Activated CD4-positive, CD25-positive, alpha-beta regulatory T cell (primary cell): ENCODE data around the gene MYO5A.
"Not testable (repeated sequence)": the region's sequence is repeated elsewhere in the genome, so short reads cannot be mapped to it uniquely, and the experiment has no call there.

Experiments used
- DNase-seq, 4 experiments: peaks; one replicate each; lab custom pipeline; 2025; lab: John Stamatoyannopoulos, UW

MYO5A gene

DNA sequence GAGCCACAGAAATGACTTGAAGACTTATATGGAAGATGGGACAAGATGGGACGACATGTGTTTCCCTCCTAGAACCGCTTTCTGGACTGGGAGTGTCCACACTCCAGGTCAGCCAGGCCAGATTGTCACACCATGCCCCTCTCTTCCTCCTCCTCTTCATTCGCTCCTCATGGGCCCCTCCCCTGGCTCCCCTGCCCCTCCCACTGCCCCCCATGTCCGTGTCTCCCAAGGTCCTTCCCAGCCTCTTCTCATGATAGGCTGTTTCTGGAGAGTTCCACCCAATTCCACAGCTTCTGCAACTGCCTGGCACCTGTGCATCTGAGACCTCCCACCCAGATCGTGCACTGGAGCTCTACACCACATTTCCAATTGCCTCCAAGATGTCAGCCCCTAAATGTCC lies 239.7 kb downstream of the MYO5A start:
- no peak for DNase-seq

DNA sequence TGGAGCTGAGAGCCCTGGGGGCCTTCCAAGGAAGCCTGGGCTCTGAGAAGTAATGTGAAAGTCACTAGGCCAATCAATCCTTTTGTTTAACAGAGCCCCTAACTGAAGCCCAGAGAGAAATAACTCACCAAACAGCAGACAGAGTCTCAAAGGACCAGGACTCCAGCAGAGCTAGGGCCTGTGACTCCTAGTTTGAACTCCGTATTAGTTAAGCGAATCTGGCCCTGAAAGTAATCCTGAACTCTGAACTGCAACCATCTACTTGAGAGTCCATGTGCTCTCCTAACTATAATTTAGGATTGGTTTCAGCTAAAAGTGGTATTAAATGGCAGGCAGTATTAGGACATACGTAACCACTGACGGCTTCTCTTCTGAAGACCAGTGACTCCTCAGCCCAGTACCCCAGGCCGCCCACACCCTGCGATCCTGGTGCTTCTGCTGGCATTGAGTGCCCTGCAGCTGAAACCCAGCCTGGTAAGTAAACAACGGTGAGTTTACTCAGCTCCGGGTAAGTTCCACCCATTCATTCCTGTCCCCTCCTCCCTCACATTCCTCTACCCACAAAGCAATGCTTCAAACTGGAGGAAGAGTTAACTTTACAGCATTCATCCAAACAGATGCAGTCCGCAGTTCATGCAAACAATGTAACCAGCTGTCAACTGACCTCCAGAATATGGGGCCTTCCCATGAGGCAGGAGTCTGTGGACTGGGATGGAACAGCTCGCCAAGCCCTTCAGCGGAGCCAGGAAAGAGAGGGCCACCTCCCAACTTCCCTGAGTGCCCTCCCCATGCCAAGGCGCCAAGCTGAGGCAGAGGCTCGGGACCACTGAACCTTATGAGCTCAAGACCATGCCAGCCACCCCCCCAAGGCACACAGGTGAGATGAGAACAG lies 240.4 kb downstream of the MYO5A start:
- DNase-seq: no peak

GRCh38 chr15:52287114-52287513 lies 241.6 kb downstream of the MYO5A start:
- no peak for DNase-seq

- not testable (repeated sequence) for DNase-seq
These were observed 242.7 kb downstream of the MYO5A start for GRCh38 chr15:52285941-52286340.

GRCh38 chr15:52284164-52284563 lies 244.5 kb downstream of the MYO5A start:
- DNase-seq: no peak

GRCh38 chr15:52283281-52283680 lies 245.4 kb downstream of the MYO5A start:
- DNase-seq: no peak

DNA sequence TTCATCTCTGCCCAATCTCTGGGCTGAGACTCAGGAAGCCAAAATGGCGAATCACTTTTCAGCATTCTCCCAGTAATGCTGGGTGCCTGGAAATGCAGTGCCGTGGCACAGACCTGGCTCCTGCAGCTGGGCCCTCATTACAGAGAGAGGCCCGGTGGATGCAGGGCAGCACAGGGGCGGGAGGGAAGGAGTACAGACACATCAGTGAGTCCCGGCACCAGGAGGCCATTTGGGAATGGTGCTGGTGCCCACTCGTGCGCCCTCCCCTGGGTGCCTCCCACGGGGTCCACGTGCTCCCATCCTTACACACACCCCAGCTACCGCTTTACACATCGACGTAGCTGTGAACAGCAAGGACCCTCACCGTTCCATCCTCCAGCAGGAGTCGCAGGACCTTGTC lies 246.3 kb downstream of the MYO5A start:
- no peak for DNase-seq

DNA sequence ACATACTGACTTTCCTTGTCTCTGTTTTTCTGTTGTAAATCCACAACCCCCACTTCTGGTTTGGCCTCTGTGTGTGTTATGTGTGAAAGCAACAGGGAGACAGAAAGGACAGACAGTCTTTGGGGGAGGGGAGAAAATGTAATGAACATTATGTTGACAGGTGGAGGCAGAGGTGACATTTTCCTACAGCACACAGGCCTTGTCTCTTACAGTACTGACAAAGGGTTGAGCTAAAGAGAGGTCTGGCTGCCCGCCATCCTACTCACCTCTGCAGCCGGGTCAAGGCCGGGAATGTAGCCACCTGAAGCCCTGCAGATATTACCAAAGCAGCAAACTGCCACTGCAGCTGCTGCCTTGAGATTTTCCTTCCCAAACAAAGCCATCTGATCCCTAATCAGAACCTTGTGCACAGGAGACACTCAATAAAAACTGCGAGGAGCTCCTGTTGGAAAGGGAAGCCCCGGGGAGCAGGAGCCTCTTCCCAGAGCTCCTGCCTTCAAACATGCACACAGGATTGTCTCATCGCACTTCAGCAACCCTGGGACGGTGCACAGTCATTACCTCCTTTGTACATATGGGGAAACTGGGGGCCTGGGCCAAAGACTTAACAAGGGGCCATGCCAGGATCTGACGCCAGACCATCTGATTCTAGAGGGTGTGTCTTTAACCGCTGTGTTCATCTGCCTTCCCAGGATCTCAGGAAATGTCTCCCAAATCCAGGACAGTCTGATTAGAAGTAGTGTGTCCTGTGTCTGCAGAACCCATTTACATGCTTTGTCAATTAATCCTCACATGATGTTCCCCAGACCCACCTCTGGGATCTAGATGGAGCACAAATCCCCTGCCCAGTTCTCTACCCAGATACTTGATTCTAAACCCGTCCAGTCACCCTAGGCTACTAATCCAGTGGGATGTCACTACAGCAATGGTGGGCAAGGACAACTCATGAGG lies 247.3 kb downstream of the MYO5A start:
- DNase-seq: no peak

DNA sequence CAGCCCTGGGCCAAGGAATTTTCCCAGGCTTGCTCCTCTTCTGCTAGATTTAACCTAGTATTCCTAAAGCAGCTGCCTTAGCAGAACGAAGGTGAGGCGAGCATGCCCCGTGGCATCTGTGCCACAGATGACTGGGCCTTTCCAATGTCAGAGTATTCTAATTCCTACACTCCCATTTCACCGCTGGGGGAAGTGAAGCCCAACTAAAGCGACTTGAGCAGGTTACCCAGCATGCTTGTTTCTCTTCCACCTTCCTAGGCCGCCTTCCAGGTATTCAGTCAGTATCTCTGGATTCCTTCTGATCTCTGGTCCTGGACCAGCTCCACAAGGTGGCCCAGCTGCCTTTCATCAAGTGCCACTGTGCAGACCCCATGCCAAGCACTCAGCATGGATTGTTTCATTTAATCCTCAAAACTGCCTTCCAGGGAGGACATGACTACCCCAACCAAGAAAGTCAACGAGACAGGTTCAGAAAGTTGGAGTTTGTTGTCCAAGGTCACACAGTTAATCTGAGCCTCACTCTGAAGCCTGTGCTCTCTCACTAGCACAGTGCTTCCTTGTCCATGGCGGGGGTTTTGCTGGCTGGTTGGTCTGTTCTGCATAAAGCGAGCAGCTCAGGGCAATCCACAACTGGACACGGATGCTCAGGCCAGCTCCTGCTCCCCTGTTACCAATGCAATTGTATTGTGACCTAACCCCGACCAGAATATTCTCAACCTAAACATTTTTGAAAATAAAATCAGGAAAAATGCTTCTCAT lies 248.2 kb downstream of the MYO5A start:
- no peak for DNase-seq

DNA sequence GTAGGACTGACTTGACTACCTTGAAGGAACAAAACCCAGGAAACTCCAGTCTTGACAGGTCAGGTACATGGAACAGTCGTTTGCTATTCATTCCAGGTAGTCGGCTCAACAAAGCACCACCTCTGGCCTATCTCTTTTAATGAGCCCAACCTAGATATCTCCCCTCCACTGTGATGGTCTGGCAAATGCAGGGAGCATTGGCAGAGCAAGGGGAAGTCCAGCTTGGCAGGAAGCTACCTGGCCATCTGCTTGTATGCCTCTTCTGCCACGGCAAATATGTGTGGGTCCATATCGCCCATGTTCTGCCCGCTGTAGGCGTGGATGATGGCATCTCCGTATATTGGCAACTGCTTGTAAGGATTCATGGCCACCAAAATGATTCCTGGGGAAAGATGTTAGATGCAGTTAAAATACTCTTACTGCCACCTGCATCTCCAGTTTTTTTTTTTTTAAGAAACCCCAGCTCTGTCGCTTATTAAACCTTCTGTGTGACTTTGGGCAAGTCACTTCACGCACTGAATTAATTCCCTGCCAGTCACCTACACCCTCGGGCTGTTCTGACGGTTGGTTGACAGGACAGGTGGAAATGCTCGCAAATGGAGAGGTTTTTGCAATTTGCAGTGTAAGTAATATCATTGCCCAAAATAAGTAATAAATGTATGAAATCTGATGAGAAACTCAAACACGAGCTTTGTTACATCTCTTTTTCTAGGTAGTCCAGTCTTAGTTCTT lies 249.9 kb downstream of the MYO5A start:
- DNase-seq: no peak

DNA sequence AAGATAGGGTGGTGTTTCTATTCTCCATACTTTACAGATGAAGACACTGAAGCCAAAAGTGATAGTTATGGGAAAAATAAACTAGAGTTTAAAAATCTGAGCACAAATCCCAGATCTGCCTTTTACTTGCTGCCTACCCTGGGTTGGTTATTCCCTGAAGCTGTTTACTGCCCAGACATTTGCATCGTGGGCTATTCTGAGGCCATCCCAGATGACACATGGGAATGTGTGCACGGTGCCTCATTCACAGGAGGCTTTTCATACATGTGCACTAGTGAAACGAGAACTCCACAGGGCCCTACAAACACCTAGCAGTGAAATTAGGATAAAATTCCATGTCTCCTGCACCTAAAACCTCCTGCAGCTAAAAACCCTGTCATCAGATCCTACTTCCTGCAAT lies 250.5 kb downstream of the MYO5A start:
- no peak for DNase-seq

DNA sequence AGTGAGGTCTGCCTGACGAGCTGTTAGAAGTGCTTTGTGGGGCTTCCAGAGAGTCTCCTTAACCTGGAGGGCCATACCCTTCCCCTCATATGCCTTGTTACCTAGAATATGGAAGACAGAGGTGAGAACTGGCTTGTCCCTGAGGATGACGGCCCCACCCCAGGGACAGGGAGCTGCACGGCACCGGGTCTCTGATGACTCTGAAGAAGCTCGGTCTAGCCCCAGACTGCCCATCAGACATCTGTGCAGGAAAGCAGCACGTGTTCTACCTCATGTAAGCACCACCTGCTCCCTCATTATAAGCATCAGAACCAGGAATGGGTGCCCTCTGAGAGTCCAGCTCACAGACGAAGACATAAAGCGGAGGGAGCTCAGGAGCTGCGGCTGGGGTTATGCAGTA lies 251.1 kb downstream of the MYO5A start:
- DNase-seq: no peak

GRCh38 chr15:52276256-52276770 lies 252.4 kb downstream of the MYO5A start:
- DNase-seq: no peak

DNA sequence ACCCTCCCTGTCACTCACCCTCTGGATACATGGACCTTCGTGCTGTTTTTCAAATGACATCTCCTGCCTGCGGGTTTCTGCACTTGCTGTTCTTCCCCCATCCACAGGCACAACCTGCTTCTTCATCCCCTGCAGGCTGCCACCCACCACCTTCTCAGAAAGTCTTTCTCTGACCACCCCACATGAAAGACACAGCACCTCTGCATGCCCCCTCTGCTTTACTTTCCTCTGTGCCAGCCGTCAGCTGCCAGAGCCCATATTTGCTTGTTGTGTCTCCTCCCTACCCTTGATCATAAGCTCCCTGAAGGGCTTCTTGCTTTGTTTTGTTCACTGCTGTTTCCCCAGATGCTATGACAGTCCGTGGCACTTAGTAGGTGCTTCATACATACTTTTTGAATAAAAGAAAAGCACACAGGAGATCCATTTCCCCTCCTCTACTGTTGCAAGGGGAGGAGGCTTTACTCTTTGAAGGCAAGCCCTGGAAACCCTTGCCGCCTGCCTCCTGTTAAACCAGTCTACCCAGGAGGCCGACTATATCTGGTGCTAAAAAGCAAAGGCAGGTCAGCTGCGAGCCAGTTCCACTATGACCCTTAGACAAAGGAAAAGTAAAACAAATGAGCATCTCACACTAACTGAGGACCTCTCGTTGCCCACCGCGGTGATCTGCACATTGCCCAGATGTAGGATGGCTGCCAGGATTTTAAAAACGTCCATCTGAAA lies 265.0 kb downstream of the MYO5A start:
- DNase-seq: no peak

DNA sequence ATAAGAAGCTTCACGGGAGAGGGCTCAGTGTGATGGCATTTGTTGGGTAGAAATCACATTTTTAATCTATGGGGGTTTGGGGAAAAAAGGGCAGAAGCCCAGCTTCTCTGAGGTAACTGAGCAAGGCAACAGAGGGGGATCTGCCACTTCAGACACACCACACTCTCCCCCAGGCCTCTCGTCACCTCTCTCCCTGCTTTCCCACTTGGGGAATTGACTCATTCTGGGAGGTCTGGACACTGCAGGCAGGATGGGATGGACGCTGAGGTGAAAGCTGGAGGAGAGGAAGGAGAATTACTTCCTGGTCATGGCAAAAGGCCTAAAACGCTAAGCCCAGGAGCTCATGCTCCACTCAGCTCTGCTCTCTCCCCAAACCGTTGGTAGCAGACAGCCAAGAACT lies 266.3 kb downstream of the MYO5A start:
- no peak for DNase-seq

DNA sequence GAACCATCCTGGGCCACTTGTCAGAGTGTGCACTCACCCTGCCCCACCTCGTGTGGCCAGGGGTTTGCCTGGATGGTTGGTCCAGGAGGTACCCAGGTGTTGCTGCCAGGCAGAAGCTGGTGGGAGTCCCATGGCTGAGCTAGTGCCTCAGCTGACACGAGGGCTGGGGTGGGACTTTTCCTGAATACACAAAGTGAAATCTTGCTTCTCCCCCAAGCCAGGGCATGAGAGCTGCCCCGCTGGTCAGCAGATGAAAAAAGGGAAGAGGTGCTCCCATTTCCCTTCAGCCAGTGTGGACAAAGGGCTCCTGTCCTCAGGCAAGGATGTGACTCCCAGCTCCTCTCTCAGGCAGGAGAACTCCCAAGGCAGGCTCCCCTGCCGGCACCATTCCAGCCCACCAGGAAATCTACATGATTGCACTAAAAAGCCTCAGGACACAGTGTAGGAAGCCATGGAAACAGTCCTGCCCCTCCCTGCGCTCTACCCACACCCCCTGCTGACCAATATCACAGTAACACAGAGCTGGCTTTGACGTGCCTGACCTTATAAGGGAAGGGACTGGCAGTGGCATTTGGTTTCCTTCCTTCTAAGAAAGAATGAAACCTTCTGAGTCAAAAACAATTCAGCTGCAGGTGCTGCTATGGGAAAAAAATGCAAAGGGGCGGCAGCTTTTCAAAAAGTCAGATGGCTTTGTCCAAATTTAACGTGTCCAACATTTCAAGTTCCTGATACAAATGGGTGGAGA lies 267.0 kb downstream of the MYO5A start:
- peak; percentile 12 to 34 (median 30) for DNase-seq

GRCh38 chr15:52261026-52261425 lies 267.7 kb downstream of the MYO5A start:
- DNase-seq: no peak

- DNase-seq: no peak
These were observed 269.2 kb downstream of the MYO5A start for GRCh38 chr15:52259503-52259902.

DNA sequence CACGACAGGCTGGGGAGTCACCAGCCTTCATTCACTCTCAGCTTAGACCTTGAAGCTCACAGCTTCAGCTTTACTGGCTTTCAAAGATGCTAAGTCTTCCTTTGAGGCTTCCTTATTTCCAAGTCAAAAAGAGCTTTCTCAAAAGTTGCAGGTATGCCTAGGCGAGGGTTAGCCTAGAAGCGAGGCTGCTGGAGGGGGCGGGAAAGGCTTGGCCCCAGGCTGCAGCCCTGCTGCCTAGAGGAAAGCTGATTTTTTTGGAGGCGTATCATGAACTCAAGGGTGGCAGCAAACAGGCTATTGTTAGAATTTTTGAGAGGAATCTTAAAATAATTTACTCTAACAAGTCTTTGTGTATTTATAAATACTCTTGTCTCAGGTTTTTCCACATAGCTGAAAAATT lies 270.2 kb downstream of the MYO5A start:
- DNase-seq: no peak

GRCh38 chr15:52257734-52258062 lies 271.0 kb downstream of the MYO5A start:
- DNase-seq: no peak
